HepG2 (cell line): Measurements from ENCODE around the gene GP1BA. TPM values are rescaled to one million over a fixed set of nuclear protein-coding genes. Genes with fewer than 3 reads are reported as not detected.

Source experiments
- ATRX ChIP-seq: sonication (generic); formaldehyde crosslinking; IDR thresholded peaks from 2 replicates; pipeline ENCODE4 v1.4.0; 2020; ENCODE audit warnings: missing genetic modification reagents, borderline replicate concordance
- E2F5 ChIP-seq: sonication (generic); formaldehyde crosslinking; conservative IDR thresholded peaks from 2 replicates; pipeline ENCODE4 v1.4.0; 2020; ENCODE audit warnings: missing genetic modification reagents
- FIP1L1 ChIP-seq: fragments of 200-400 bp; formaldehyde crosslinking; IDR thresholded peaks from 2 replicates; pipeline ENCODE4 v1.6.1; 2018; ENCODE audit warnings: low read depth, mild to moderate bottlenecking, low read length, moderate library complexity, borderline replicate concordance; ENCODE audit not compliant: insufficient read depth
- HCFC1 ChIP-seq: fragments of 150-350 bp; IDR thresholded peaks from 2 replicates; pipeline ENCODE4 v1.6.1; 2014; ENCODE audit warnings: low read depth, low read length
- HNRNPUL1 ChIP-seq: fragments of 200-400 bp; formaldehyde crosslinking; IDR thresholded peaks from 2 replicates; pipeline ENCODE4 v1.6.1; 2017; ENCODE audit warnings: low read depth, mild to moderate bottlenecking, low read length, moderate library complexity
- JARID2 ChIP-seq: sonication (generic); formaldehyde crosslinking; IDR thresholded peaks from 2 replicates; pipeline ENCODE4 v1.8.1; 2023; ENCODE audit warnings: missing genetic modification reagents, inconsistent platforms; ENCODE audit not compliant: insufficient replicate concordance
- KLF13 ChIP-seq: sonication (generic); formaldehyde crosslinking; IDR thresholded peaks from 2 replicates; pipeline ENCODE4 v1.4.0; 2020; ENCODE audit warnings: mild to moderate bottlenecking, missing genetic modification reagents
- NFATC3 ChIP-seq: sonication (generic); formaldehyde crosslinking; IDR thresholded peaks from 2 replicates; pipeline ENCODE4 v1.5.1; 2020; ENCODE audit warnings: mild to moderate bottlenecking, missing genetic modification reagents
- NKX3-1 ChIP-seq: sonication (generic); formaldehyde crosslinking; IDR thresholded peaks from 2 replicates; pipeline ENCODE4 v1.5.0; 2020; ENCODE audit warnings: missing genetic modification reagents
- NPAS2 ChIP-seq: sonication (generic); formaldehyde crosslinking; IDR thresholded peaks from 2 replicates; pipeline ENCODE4 v1.8.0; 2022; ENCODE audit warnings: mild to moderate bottlenecking, missing genetic modification reagents, borderline replicate concordance
- NR2F2 ChIP-seq: IDR thresholded peaks from 2 replicates; pipeline ENCODE4 v1.6.1; 2012; ENCODE audit warnings: low read depth, inconsistent platforms, borderline replicate concordance
- PRDM4 ChIP-seq: sonication (generic); formaldehyde crosslinking; IDR thresholded peaks from 2 replicates; pipeline ENCODE4 v1.9.0; 2021; ENCODE audit warnings: missing genetic modification reagents, borderline replicate concordance
- RELA ChIP-seq: sonication (generic); formaldehyde crosslinking; IDR thresholded peaks from 2 replicates; pipeline ENCODE4 v1.4.0; 2020; ENCODE audit warnings: missing genetic modification reagents
- RFX5 ChIP-seq: IDR thresholded peaks from 2 replicates; pipeline ENCODE4 v1.6.1; 2011; ENCODE audit warnings: low read depth, low read length, improper control_type of control experiment
- RXRB ChIP-seq: IDR thresholded peaks from 2 replicates; pipeline ENCODE4 v1.6.1; 2016; ENCODE audit warnings: borderline replicate concordance, missing genetic modification reagents, missing compliant biosample characterization
- SETDB1 ChIP-seq: sonication (generic); formaldehyde crosslinking; IDR thresholded peaks from 2 replicates; pipeline ENCODE4 v1.5.1; 2020; ENCODE audit warnings: missing genetic modification reagents, mild to moderate bottlenecking, borderline replicate concordance
- TAF15 ChIP-seq: fragments of 200-400 bp; formaldehyde crosslinking; IDR thresholded peaks from one replicate; pipeline ENCODE4 v1.6.1; 2018; ENCODE audit warnings: mild to moderate bottlenecking, low read depth, low read length; ENCODE audit not compliant: poor library complexity, severe bottlenecking
- TBX3 ChIP-seq: fragments of 450-650 bp; IDR thresholded peaks from 2 replicates; pipeline ENCODE4 v1.6.1; 2017; ENCODE audit warnings: antibody characterized with exemption, mild to moderate bottlenecking, inconsistent platforms, borderline replicate concordance
- THAP8 ChIP-seq: sonication (generic); formaldehyde crosslinking; IDR thresholded peaks from 2 replicates; pipeline ENCODE4 v1.5.1; 2020; ENCODE audit warnings: missing genetic modification reagents, mild to moderate bottlenecking, borderline replicate concordance
- TMF1 ChIP-seq: sonication (generic); formaldehyde crosslinking; IDR thresholded peaks from 2 replicates; pipeline ENCODE4 v1.8.1; 2022; ENCODE audit warnings: low read depth, missing genetic modification reagents
- ZFP82 ChIP-seq: sonication (generic); formaldehyde crosslinking; IDR thresholded peaks from 2 replicates; pipeline ENCODE4 v1.5.1; 2020; ENCODE audit warnings: mild to moderate bottlenecking, missing genetic modification reagents, borderline replicate concordance
- ZNF282 ChIP-seq: fragments of 450-650 bp; IDR thresholded peaks from 2 replicates; pipeline ENCODE4 v1.6.1; 2018; ENCODE audit not compliant: partially characterized antibody
- ZNF333 ChIP-seq: sonication (generic); formaldehyde crosslinking; IDR thresholded peaks from 2 replicates; pipeline ENCODE4 v1.4.0; 2020; ENCODE audit warnings: mild to moderate bottlenecking, missing genetic modification reagents, borderline replicate concordance
- ZNF33B ChIP-seq: sonication (generic); formaldehyde crosslinking; IDR thresholded peaks from 2 replicates; pipeline ENCODE4 v1.5.1; 2020; ENCODE audit warnings: mild to moderate bottlenecking, missing genetic modification reagents
- ZNF552 ChIP-seq: sonication (generic); formaldehyde crosslinking; IDR thresholded peaks from 2 replicates; pipeline ENCODE4 v1.9.0; 2022; ENCODE audit warnings: missing genetic modification reagents, mild to moderate bottlenecking, borderline replicate concordance
- ZNF580 ChIP-seq: IDR thresholded peaks from 2 replicates; pipeline ENCODE4 v1.6.1; 2016; ENCODE audit warnings: low read depth, borderline replicate concordance
- ZSCAN30 ChIP-seq: sonication (generic); formaldehyde crosslinking; IDR thresholded peaks from 2 replicates; pipeline ENCODE4 v1.5.0; 2020; ENCODE audit warnings: mild to moderate bottlenecking, missing genetic modification reagents
- polyA plus RNA-seq, 8 experiments: library from polyadenylated mRNA; depleted of rRNA in 3 of 8; stranded (reverse) in 7 of 8; unstranded in 1 of 8; fragments of >200 nt; fragmentation: Illumina TruSeq in 4 of 8; extraction: Trizol in 4 of 8; gene quantifications; 2 replicates each; pipeline versions ENCODE4 v1.2.1 to v1.2.3, GENCODE V29; 2011 to 2016; ENCODE audit warnings: low read depth in 4 of 8, missing spikeins in 1 of 8, mixed read lengths in 1 of 8; ENCODE audit not compliant: insufficient read depth in 1 of 8
- total RNA-seq, 5 experiments: library from RNA; depleted of rRNA; stranded (reverse); fragments of >200 nt; fragmentation: Illumina TruSeq; extraction: Trizol; gene quantifications; 2 replicates each; pipeline ENCODE4 v1.2.3, GENCODE V29; 2016; ENCODE audit warnings: low read depth in 1 of 5

GP1BA gene
- total and polyA plus RNA-seq, 2 of the 13 experiments (the other 11 are each of a cell fraction or from before 2014, with no cell fraction given) = not detected

GRCh38 chr17:4939796-4940554 lies 7.9 kb downstream of the GP1BA start, which contains the start of the genes RNF167 and SLC25A11 (continued):
- TF ChIP-seq THAP8 (CRISPR knock-in tag) (no peak), JARID2 (CRISPR knock-in tag) (no peak), KLF13 (CRISPR knock-in tag) (no peak), SETDB1 (CRISPR knock-in tag) (no peak), ZNF282 (peak; percentile 85), PRDM4 (CRISPR knock-in tag) (no peak), RELA (CRISPR knock-in tag) (no peak), E2F5 (CRISPR knock-in tag) (no peak), ZNF580 (no peak; the same call in 1 of the 2 replicates), RFX5 (0 out of 2 replicates have a peak, but pooled peaks have one; percentile 46), ZNF33B (no peak), NFATC3 (no peak), TMF1 (CRISPR knock-in tag) (no peak), ZFP82 (CRISPR knock-in tag) (peak; percentile 80; the same call in 1 of the 2 replicates), TBX3 (peak; percentile 65), NPAS2 (CRISPR knock-in tag) (no peak), HCFC1 (no peak), NKX3-1 (no peak), TAF15 (peak; percentile 53), ZSCAN30 (CRISPR knock-in tag) (no peak), FIP1L1 (0 out of 2 replicates have a peak, but pooled peaks have one; percentile 27), ZNF552 (CRISPR knock-in tag) (no peak; the same call in 1 of the 2 replicates), ATRX (CRISPR knock-in tag) (no peak), ZNF333 (CRISPR knock-in tag) (no peak), HNRNPUL1 (no peak), RXRB (CRISPR knock-in tag) (no peak), NR2F2 (no peak)
